ENCODE results near the gene GPC3.
"Not testable (repeated sequence)": the region's sequence is repeated elsewhere in the genome, so short reads cannot be mapped to it uniquely, and the experiment has no call there.

Gene GPC3

GRCh38 chrX:133985164-133985966, at the start of gene GPC3:
Gene GPC3 (minus strand): TSS chrX:133985594.
- no peak for DNase-seq (ENCODE audit: low read depth)

DNA sequence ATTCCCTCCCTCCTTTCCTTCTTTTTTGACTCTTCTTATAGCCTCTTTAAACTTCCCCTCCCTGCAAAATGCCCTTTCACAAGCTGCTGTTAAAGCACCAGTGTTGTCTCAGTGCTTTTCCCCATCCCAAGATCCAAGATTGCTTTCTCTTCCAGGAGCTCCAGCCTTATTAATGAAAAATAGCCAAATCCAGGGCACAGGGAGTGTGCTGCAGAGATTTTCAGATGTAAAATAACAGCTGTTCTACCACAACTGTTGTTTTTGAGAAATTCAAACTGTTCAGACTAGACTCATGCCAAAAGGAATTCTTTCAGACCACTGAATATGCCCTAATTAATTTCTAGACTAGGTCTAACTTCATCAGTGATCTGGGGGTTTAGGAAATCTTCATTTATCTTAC, 47.0 kb upstream of the GPC3 start:
- no peak for DNase-seq (ENCODE audit: low read depth)

DNA sequence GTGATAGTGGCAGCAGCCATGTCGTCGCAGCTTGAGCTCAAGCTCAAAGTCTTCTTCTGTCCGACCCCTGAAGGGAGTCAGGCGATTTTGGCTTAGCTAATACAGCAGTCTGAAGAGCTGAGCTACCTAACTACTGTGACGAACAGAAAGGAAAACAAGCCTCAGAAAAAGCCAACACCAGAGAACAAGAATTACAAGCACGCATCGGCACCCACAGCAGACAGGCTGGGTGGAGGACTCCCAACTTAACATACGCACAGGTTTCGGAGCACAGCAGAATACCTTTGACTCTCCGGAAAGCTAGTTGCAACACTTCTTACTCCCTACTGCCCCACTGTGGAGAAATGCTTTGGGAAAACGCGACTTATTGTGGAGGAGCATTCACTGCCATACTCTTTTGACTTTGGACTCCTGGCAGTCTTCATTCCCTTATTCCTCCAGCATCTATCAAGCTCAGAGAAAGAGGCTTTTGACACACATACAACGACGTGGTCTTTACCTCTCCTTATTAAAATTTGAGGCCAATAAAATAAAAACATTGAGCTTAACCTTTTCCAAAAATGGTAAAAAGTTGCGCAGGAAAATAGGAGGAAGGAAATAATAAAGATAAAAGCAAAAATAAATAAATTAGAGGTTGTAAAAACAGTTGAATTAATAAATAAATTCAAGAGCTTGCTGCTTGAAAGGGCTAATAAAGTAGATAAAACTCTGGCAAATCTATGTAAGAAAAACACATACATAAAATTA, 41.3 kb upstream of the GPC3 start:
- peak; percentile 0 for DNase-seq (ENCODE audit: low read depth)

- no peak for DNase-seq (ENCODE audit: low read depth)
Measured at GRCh38 chrX:134025986-134026545, 40.7 kb upstream of the GPC3 start.

DNA sequence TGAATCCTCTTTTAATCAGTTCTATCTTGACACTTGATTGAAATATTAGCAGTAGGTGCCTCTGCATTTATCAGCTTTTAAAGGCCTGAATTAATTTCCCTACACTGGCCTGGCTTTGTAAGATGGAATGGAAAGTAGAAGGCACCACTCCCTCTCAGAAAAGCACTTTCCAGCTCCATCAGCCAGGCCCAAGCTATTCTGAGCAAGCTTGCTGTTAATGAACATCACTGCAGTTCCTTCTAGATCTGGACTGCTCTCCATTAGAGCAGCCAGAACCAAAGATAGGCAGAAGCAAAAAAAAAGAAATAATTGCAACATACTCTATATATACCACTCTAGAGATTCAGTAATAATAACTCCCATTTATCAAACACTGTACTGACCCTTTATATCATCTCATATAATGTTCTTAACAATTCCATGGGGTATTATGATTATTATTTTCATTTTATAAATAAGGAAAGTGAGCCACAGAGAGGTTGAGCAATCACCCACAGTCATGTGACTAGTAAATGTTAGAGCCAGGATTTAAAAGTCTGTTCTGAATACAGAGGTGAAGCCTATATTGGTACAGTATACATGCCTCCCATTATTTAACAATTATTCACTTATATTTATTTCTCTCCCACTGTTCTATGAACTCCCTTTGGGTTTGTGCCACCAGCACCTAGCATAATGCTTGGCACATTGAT, 39.4 kb upstream of the GPC3 start:
- no peak for DNase-seq (ENCODE audit: low read depth)

DNA sequence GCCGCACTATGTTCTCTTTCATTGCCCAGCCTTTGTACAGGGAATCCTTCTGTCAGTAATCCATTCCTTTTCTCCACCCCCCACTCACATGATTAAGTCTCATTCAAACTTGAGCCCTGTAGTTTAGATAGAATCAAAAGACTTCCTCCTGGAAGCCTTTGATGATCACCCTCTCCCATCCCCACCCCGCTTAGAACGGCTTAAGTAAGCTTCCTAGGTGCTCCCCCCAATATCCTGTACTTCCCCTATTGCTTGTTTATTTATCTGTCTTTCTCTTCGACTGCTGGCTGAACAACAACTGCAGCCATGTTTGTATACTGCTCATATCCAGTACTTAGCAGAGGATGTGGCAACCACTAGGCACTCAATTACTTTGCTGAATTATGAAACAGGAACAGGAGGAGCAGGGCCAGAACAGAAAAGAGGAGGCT, 38.5 kb upstream of the GPC3 start:
- DNase-seq (ENCODE audit: low read depth): no peak

- DNase-seq (ENCODE audit: low read depth): no peak
Measured at GRCh38 chrX:134020910-134021309, 35.5 kb upstream of the GPC3 start.

DNA sequence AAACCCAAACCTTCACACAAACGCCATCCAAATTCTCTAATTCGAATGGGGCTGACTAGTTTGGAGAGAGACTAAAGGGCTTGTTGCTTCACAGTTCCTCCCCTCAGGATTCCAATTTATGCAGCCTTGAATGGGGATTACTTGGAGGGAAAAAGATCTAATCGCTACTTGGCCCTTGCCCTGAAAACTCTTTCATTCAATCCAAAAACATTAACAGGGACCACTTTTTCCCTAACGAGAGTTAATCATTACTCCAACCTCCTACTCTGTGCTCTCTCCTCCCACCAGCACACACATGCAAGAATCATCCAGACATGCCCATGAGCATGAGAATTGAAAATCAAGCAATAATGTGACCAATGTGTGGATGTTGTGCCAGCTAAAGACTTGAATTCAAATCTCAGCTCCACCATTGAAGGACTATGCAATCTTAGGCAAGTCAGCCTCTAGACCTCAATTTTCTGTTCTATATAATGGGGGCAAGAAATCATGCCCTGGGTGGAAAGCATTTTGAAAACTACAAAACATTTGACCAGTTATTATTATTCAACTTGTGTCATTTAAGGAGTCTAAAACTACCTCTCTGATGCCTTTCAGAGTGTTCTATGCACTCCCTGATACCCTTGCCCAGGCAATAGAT, 34.3 kb upstream of the GPC3 start:
- no peak for DNase-seq (ENCODE audit: low read depth)

DNA sequence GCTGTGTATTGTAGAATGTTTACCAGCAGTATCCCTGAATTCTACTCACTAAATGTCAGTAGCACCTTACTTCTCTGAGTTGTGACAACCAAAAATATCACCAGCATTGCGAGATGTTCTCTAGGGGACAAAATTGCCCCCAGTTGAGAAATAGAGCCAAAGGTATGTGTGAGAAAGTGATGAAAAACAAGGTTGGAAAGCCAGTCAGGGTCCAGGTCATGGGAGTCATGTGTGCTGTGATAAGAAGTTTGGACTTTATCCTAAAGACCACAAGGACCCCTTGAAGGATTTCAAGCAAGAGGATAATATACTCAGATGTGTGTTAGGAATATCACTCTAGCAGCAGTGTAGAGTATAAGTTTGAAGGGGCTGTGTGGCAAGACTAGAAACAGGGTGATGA, 30.9 kb upstream of the GPC3 start:
- DNase-seq (ENCODE audit: low read depth): not testable (repeated sequence)

GRCh38 chrX:134015510-134015909, 30.1 kb upstream of the GPC3 start:
- not testable (repeated sequence) for DNase-seq (ENCODE audit: low read depth)

GRCh38 chrX:134013524-134013923, 28.1 kb upstream of the GPC3 start:
- DNase-seq (ENCODE audit: low read depth): no peak

- DNase-seq (ENCODE audit: low read depth): peak; percentile 0
Measured at GRCh38 chrX:134013092-134013497, 27.7 kb upstream of the GPC3 start.

DNA sequence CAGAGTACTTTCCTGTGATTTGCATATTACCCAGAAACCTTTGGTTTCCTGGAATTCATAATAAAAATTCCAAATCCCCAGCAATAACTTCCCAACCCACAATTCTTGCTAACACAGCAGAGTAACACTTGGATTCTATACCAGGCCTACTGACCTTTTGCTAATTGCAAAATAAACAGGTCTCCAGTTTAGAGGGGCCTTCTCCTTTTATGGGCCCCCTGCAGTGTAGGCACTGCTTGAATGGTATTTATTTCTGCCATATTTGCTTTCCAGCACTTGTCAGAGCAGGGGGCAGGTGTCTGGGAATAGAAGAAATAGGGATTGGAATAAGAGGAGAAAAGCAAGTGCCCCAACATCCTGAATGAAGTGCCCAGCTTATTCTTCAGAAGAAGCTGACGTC, 25.3 kb upstream of the GPC3 start:
- DNase-seq (ENCODE audit: low read depth): no peak

GRCh38 chrX:134007716-134008115, 22.3 kb upstream of the GPC3 start:
- no peak for DNase-seq (ENCODE audit: low read depth)

DNA sequence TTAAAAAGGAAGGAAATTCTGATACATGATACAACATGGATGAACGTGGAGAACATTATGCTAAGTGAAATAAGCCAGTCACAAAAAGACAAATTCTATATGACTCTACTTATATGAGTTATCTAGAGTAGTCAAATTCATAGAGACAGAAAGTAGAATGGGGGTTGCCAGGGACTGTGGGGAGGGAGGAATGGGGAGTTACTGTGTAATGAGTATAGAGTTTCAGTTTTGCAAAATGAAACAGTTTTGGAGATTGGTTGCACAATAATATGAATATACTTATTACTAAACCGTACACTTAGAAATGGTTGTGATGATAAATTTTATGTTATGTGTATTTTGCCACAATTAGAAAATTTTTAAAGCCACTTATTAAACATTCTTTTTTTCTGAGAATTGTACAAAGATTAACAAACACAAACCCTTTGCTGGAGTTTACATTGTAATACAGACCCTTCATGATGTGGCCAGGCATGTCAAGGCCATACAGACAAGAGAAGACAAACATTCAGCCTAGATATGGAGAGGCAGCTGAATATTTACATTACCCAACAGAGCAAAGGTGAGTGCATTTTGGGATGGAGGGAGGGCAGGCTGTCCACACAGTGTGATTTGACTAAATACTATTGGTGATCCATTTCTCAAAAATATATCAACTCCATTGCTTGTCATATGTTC, 21.2 kb upstream of the GPC3 start:
- no peak for DNase-seq (ENCODE audit: low read depth)

- no peak for DNase-seq (ENCODE audit: low read depth)
Measured at GRCh38 chrX:134004084-134004483, 18.7 kb upstream of the GPC3 start.

- DNase-seq (ENCODE audit: low read depth): no peak
Measured at GRCh38 chrX:134002921-134003615, 17.7 kb upstream of the GPC3 start.

GRCh38 chrX:134000260-134001245, 15.2 kb upstream of the GPC3 start:
- no peak for DNase-seq (ENCODE audit: low read depth)

- no peak for DNase-seq (ENCODE audit: low read depth)
Measured at GRCh38 chrX:133999031-133999705, 13.8 kb upstream of the GPC3 start.

All from ELR (cell line).